ENCODE measurements around the gene AGFG1.
"Not testable (repeated sequence)": the region's sequence is repeated elsewhere in the genome, so short reads cannot be mapped to it uniquely, and the experiment has no call there.

The AGFG1 gene

DNA sequence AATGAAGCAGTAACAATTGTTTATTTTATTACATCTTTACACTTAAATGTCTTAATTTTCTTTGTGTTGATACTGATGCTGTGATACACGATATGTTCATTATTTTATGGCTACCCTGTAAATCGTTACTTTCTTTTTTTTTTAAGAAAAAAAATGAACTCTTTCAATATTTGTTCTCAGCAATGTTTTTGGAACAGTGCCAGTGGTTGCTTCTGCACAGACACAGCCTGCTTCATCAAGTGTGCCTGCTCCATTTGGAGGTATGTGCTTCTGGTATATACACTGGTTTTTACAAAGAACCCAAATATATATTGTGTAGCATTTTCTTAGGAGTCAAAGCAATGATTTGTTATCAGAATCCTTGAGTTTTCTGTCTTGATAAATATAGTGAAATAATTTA, 64.5 kb downstream of the AGFG1 start:
- DNase-seq (ENCODE audit: low read depth, low spot score), result no peak

GRCh38 chr2:227539465-227539956, 67.6 kb downstream of the AGFG1 start:
- no peak for DNase-seq (ENCODE audit: low read depth, low spot score)

DNA sequence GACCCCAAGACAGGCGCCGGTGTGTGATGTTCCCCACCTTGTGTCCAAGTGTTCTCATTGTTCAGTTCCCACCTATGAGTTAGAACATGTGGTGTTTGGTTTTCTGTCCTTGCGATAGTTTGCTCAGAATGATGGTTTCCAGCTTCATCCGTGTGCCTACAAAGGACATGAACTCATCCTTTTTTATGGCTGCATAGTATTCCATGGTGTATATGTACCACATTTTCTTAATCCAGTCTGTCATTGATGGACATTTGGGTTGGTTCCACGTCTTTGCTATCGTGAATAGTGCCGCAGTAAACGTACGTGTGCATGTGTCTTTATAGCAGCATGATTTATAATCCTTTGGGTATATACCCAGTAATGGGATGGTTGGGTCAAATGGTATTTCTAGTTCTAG, 68.4 kb downstream of the AGFG1 start:
- not testable (repeated sequence) for DNase-seq (ENCODE audit: low read depth, low spot score)

DNA sequence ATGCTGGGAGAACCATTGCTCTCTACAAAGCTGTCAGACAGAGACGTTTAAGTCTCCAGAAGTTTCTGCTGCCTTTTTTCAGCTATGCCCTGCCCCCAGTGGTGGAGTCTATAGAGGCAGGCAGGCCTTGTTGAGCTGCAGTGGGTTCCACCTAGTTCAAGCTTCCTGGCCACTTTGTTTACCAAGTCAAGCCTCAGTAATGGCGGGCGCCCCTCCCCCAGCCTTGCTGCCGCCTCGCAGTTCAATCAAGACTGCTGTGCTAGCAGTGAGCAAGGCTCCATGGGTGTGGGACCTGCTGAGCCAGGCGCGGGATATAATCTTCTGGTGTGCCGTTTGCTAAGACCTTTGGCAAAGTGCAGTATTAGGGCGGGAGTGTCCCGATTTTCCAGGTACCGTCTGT, 74.0 kb downstream of the AGFG1 start:
- no peak for DNase-seq (ENCODE audit: low read depth, low spot score)

DNA sequence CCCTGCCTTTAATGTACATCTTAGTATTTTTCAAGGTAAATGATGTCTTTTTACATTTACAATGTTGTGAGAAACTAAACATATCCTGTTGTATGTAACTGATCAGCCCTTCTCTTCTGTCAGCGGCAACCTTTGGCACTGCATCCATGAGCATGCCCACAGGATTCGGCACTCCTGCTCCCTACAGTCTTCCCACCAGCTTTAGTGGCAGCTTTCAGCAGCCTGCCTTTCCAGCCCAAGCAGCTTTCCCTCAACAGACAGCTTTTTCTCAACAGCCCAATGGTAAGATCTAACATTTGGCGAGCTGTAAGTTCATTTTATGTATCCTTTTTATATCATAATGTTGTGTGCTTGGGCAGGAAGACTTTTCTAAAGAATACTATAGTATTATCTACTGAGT, 79.9 kb downstream of the AGFG1 start:
- no peak for DNase-seq (ENCODE audit: low read depth, low spot score)

DNA sequence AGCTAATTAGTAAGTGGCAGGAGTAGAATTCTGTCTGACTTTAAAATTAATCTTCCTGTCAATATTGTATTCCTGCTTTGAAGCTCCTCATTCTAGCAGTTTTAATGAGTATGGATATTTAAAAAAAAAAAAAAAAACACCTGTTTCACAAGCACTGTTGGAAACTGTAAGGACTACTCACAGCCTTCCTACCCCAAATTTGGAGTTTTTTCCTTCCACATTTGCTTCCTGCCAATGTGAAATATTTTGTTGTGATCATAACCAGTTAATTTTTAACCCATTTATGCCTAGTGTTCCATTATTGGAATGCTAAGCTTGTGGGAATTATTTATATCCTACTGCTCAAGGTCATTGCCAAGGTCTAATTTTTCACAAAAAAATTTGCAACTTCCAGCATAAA, 90.6 kb downstream of the AGFG1 start:
- no peak for DNase-seq (ENCODE audit: low read depth, low spot score)

DNA sequence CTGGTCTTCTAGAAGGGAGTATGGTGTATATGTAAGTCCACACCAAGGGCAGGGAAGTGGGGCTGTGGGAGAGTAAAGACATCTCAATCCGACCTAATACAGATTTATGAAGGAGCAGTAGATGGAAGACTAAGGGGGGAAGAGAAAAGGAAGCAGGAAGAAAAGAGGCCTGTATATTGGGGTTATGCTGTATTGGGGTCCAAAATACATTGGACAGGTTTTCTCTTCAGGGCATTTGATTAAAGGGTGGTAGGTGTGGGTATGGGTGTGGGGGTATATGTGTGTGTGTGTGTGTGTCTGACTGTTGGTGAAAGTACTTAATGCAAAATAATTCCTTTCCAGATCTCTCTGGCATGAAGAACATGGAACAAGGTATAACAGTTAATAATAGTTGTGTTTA, 93.1 kb downstream of the AGFG1 start:
- no peak for DNase-seq (ENCODE audit: low read depth, low spot score)

- DNase-seq (ENCODE audit: low read depth, low spot score), result no peak
Observed at GRCh38 chr2:227566012-227566411, 94.1 kb downstream of the AGFG1 start.

- DNase-seq (ENCODE audit: low read depth, low spot score), result no peak
Observed at GRCh38 chr2:227568852-227569169, 96.9 kb downstream of the AGFG1 start.

DNA sequence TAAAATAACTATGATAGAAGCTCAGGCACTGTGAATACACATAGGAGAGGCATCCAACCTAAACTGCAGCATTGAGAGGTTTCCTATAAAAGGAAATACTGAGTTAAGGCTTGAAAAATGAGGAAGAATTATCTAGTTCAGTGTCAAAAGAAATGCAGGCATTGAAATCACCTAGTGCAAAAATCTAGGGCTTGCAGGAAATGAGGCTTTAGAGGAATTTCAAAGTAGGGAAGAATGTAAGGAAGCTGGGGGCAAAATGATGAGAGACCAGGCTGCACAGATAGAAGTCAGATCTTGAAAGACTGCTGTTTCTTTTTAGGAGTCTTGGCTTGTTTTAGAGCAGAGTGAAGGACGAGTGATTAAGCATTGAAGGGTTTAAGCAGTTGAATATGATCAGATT, 98.7 kb downstream of the AGFG1 start:
- no peak for DNase-seq (ENCODE audit: low read depth, low spot score)

DNA sequence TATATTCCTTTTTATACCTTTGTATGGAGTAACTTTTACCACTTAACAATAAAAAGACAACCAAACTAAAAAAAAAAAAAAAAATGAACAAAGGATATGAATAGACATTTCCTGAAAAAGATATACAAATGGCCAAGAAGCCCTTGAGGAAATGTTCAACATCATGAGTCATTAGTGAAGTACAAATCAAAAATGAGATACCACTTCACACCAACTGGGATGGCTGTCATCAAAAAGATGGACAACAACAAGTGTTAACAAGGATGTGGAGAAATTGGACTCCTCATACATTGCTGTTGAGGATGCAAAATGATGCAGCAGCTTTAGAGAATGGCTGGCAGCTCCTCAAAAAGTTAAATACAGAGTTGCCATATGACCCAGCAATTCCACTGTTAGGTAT, 104.2 kb downstream of the AGFG1 start:
- no peak for DNase-seq (ENCODE audit: low read depth, low spot score)

GRCh38 chr2:227576812-227577211, 104.9 kb downstream of the AGFG1 start:
- DNase-seq (ENCODE audit: low read depth, low spot score), result no peak

GRCh38 chr2:227577555-227577954, 105.6 kb downstream of the AGFG1 start:
- DNase-seq (ENCODE audit: low read depth, low spot score), result no peak

DNA sequence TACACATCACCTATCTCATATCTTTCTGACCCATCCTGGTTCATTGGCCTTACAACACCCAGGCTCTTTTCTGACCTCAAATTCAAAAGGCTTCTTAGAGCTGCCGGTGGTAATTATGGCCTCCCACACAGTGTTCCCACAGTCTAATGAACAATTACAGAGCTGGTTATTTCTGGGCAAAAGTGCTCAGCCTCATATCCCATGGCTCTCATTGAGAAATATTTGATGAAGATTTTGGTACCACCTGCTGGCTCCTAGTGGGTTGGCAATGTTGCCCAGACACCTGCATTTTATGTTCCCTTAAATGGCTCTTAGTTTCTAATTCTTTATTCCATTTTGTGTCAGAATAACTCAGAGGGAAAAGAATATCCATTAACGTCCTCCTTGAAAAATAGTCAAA, 106.7 kb downstream of the AGFG1 start:
- DNase-seq (ENCODE audit: low read depth, low spot score), result no peak

DNA sequence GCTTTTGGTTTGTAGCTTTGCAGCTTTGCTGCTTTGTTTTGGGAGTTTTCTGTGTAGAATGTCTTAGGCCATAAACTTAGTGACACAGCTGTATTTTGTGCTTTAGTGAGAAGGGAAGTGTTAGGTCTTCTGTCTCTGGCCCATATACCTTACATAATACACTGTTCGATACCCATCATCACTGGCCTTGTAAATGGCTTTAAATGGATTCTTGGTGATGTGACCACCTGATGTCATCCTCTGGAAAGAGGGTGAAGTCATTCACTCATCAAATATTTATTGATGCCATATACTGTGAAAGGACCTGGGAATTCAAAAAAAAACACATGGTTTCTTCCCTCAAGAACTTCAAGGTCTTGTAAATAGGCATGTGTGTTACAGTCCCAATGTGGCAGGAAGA, 107.8 kb downstream of the AGFG1 start:
- DNase-seq (ENCODE audit: low read depth, low spot score), result no peak

DNA sequence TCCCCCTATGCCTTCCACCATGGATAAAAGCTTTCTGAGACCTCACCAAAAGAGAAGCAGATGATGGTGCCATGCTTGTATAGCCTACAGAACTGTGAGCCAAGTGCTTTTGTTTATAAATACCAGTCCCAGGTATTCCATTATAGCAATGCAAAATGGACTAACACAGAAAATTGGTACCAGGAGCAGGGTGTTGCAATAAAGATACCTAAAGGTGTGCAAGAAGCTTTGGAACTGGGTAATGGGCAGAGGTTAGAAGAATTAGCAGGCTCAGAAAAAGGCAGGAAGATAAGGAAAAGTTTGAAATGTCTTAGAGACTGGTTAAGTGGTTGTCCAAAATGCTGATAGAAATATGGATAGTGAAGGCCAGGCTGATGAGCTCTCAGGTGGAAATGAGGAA, 110.4 kb downstream of the AGFG1 start:
- no peak for DNase-seq (ENCODE audit: low read depth, low spot score)

DNA sequence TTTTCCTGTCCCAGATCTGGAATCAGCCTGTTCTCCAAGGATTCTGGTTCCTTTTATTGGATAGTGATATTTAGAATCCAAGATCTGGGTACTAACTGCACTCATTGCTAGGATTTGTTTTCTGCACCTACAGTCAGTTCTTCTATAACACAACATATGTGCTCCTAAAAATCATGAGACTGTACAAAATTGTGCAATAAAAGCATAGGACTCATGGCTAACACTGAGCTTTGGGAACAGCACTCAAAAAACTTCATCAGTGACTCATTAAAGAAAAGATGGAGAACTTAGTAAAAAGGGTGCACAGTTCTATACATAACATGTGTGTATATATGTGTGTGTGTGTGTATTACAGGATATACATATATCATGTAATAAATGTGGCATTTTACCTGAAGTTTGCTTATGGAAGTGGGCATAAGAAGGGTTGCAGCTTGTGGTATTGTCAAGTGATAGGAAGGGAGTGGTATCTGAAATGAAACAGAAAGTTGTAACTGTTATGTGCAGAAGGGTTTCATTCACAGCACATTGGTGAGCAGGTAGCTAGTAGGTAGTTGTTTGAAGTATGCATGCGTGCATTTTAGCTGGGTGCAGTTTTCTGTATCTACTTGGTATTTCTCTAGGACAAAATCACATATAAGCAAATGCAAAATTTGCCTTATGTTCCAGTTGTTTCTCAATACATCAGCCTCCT, 120.9 kb downstream of the AGFG1 start:
- DNase-seq (ENCODE audit: low read depth, low spot score), result no peak

DNA sequence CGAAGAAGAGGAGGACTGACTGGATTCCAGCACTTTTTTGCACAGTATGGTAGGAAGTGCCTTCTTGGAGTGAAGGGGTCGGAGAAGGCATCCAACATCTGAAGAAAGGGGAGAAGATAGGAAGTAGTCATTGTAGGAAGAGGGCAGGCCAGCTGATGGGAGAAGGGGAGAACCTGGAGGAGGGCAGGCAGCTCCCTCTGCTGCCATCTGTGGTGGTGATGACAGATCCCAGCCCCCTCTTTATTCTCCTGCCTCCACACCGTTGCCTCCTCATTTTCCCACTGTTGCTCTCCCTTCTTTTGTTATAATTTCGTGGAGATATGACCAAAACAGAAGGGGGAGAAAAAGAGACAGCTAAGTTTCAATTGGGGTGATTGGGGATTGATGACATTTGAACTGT, 123.8 kb downstream of the AGFG1 start:
- DNase-seq (ENCODE audit: low read depth, low spot score), result no peak

DNA sequence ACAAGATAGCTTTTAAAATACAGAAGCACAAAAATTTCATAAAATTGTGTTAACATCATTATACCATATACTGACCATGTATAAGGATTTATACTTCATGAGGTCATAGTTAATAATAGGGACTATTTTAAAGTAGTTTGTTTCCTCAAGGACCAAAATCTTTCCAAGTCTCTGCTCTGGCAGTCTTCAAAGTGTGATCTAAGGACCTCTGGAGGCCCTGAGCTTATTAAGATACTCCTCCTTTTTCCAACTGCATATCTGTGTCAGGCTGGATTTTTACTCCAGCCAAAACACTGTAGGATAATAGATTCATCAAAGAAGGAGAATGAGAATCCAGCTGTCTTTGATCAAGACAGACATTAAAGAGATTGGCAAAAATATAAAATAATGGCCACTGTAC, 125.1 kb downstream of the AGFG1 start:
- no peak for DNase-seq (ENCODE audit: low read depth, low spot score)

DNA sequence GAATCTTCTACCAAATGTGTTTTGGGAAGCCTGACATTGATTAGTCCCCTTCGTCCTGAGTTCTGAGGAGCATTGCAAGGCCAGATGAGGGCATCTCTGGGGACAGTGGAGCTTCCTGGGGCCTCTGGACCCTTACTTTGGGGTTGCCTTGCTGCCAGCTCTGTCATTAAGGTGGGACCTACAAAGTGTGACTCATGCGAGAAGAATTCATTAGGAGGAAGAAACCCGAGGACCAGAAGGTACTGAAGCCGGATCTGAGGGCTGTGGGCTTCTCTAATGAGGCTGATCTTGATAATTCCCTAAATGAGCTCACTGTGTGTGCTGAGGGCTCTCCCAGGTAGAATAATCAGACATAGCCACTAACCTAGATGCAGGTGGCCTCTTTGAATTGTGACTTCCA, 126.0 kb downstream of the AGFG1 start:
- peak; percentile 50 for DNase-seq (ENCODE audit: low read depth, low spot score)

GRCh38 chr2:227598835-227599503, 127.0 kb downstream of the AGFG1 start, which contains the start of gene SCYGR2:
Gene SCYGR2 (plus strand): TSS chr2:227598893. CDS start chr2:227598893, 0 bp downstream.
- not testable (repeated sequence) for DNase-seq (ENCODE audit: low read depth, low spot score)

DNA sequence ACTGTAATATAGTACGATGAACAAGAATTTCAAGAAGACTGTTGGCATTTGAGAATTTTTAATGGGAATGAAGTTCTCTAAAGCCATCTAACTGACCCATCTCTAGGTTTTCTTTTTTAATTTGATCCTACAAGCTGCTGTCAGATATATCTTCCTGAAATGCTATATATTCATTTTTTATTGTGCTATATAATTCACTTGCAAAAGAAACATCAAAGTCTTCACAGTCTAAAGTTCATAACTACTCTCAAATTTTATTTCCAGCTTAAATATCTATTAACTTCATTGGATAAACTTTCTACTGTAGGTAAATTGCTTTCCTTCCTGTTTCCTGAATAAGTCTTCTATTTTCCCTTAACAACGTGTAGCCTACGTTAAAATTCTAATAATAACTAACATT, 130.4 kb downstream of the AGFG1 start:
- DNase-seq (ENCODE audit: low read depth, low spot score), result no peak

GRCh38 chr2:227606476-227606875, 134.5 kb downstream of the AGFG1 start:
- no peak for DNase-seq (ENCODE audit: low read depth, low spot score)

- DNase-seq (ENCODE audit: low read depth, low spot score), result no peak
Observed at GRCh38 chr2:227607941-227608340, 136.0 kb downstream of the AGFG1 start.

Measured in astrocyte of the hippocampus (primary cell).